WTC11 (cell line): ENCODE data around the gene STIMATE. TPM values are rescaled to one million over a fixed set of nuclear protein-coding genes. Genes with fewer than 3 reads are reported as not detected.

Source experiments
- ATAC-seq: fragments of 200-7000 bp; cut with Tn5 transposase; 2 replicates; pipeline ENCODE4 v1.10.0; 2021; ENCODE audit warnings: mild to moderate bottlenecking, moderate library complexity
- CTCF ChIA-PET: fragments of 300-600 bp; sonication (Branson Sonifier 250); formaldehyde crosslinking; loops from one replicate; lab custom pipeline; 2021; ENCODE audit warnings: antibody characterized with exemption; lab: Charles Lee
- POLR2A ChIA-PET: fragments of 350-600 bp; sonication (Branson Sonifier 250); formaldehyde crosslinking; loops from one replicate; lab custom pipeline; 2021; ENCODE audit warnings: antibody characterized with exemption; lab: Charles Lee
- DNase-seq: peaks from one replicate; pipeline ENCODE4 v3.0.0; 2021; ENCODE audit warnings: low spot score
- H3K27ac Mint-ChIP-seq: 2 replicates; pipeline ENCODE4 v1.8.0; 2021; ENCODE audit warnings: mixed read lengths
- H3K27me3 Mint-ChIP-seq: 2 replicates; pipeline ENCODE4 v1.8.0; 2021; ENCODE audit warnings: low read depth, mild to moderate bottlenecking, moderate library complexity, mixed read lengths
- H3K36me3 Mint-ChIP-seq: 2 replicates; pipeline ENCODE4 v1.8.0; 2021; ENCODE audit warnings: mixed read lengths
- H3K4me1 Mint-ChIP-seq: 2 replicates; pipeline ENCODE4 v1.8.0; 2022; ENCODE audit warnings: mixed read lengths
- H3K4me3 Mint-ChIP-seq: 2 replicates; pipeline ENCODE4 v1.8.0; 2021; ENCODE audit warnings: mild to moderate bottlenecking, moderate library complexity, mixed read lengths
- H3K9me3 Mint-ChIP-seq: 2 replicates; pipeline ENCODE4 v1.8.0; 2021; ENCODE audit warnings: mixed read lengths
- ARID4B ChIP-seq: sonication (generic); formaldehyde crosslinking; IDR thresholded peaks from 2 replicates; pipeline ENCODE4 v1.8.0; 2023; ENCODE audit warnings: missing genetic modification reagents, mild to moderate bottlenecking, borderline replicate concordance
- CTCF ChIP-seq: fragments of 200-600 bp; IDR thresholded peaks from 2 replicates; pipeline ENCODE4 v1.8.0; 2022; ENCODE audit warnings: antibody characterized with exemption
- ESRRA ChIP-seq: sonication (generic); formaldehyde crosslinking; IDR thresholded peaks from 2 replicates; pipeline ENCODE4 v1.8.1; 2022; ENCODE audit warnings: mild to moderate bottlenecking, missing genetic modification reagents, borderline replicate concordance
- FOXJ3 ChIP-seq: sonication (generic); formaldehyde crosslinking; IDR thresholded peaks from 2 replicates; pipeline ENCODE4 v1.9.0; 2021; ENCODE audit warnings: missing genetic modification reagents, mild to moderate bottlenecking, borderline replicate concordance
- FOXP1 ChIP-seq: sonication (generic); formaldehyde crosslinking; IDR thresholded peaks from 2 replicates; pipeline ENCODE4 v1.8.0; 2022; ENCODE audit warnings: missing genetic modification reagents, mild to moderate bottlenecking, moderate library complexity, borderline replicate concordance
- HMGA2 ChIP-seq: fragments of 250-450 bp; sonication (Bioruptor Pico); IDR thresholded peaks from 2 replicates; pipeline ENCODE4 v1.4.0; 2021; ENCODE audit warnings: mild to moderate bottlenecking, moderate library complexity
- MAX ChIP-seq: sonication (generic); formaldehyde crosslinking; IDR thresholded peaks from 2 replicates; pipeline ENCODE4 v1.8.0; 2022; ENCODE audit warnings: mild to moderate bottlenecking, missing genetic modification reagents
- MYBL2 ChIP-seq: sonication (generic); formaldehyde crosslinking; IDR thresholded peaks from 2 replicates; pipeline ENCODE4 v1.8.1; 2023; ENCODE audit warnings: mild to moderate bottlenecking, moderate library complexity, missing genetic modification reagents
- PRDM15 ChIP-seq: sonication (generic); formaldehyde crosslinking; IDR thresholded peaks from 2 replicates; pipeline ENCODE4 v1.8.0; 2022; ENCODE audit warnings: missing genetic modification reagents
- SOX15 ChIP-seq: fragments of 250-450 bp; sonication (Bioruptor Pico); IDR thresholded peaks from 2 replicates; pipeline ENCODE4 v1.9.0; 2021; ENCODE audit warnings: mild to moderate bottlenecking
- ZBTB43 ChIP-seq: sonication (generic); formaldehyde crosslinking; IDR thresholded peaks from 2 replicates; pipeline ENCODE4 v1.8.1; 2023; ENCODE audit warnings: mild to moderate bottlenecking, missing genetic modification reagents
- ZMAT4 ChIP-seq: fragments of 250-450 bp; sonication (Bioruptor Pico); IDR thresholded peaks from 2 replicates; pipeline ENCODE4 v1.9.0; 2021; ENCODE audit warnings: mild to moderate bottlenecking
- ZNF232 ChIP-seq: sonication (generic); formaldehyde crosslinking; IDR thresholded peaks from 2 replicates; pipeline ENCODE4 v1.8.0; 2022; ENCODE audit warnings: mild to moderate bottlenecking, missing genetic modification reagents
- ZSCAN18 ChIP-seq: fragments of 250-450 bp; sonication (Bioruptor Pico); IDR thresholded peaks from 2 replicates; pipeline ENCODE4 v2.1.2; 2022; ENCODE audit warnings: mild to moderate bottlenecking, moderate library complexity
- total RNA-seq: library from RNA; stranded (reverse); gene quantifications from 3 replicates; pipeline ENCODE4 v1.2.3, GENCODE V29; 2021
- TF ChIP-seq, protein P1 (sequence below): sonication (generic); formaldehyde crosslinking; IDR thresholded peaks from 2 replicates; pipeline ENCODE4 v1.8.1; 2023; ENCODE audit warnings: mild to moderate bottlenecking, missing genetic modification reagents, moderate library complexity
- TF ChIP-seq, protein P2 (sequence below): sonication (generic); formaldehyde crosslinking; IDR thresholded peaks from 2 replicates; pipeline ENCODE4 v1.8.1; 2023; ENCODE audit warnings: mild to moderate bottlenecking, moderate library complexity, missing genetic modification reagents
- TF ChIP-seq, protein P3 (sequence below): sonication (generic); formaldehyde crosslinking; IDR thresholded peaks from 2 replicates; pipeline ENCODE4 v1.8.0; 2023; ENCODE audit warnings: missing genetic modification reagents

STIMATE gene
- total RNA-seq, 1 experiment from 2014 or later: 35.5 TPM

- no peak for TF ChIP-seq ARID4B (CRISPR knock-in tag)
- no peak for TF ChIP-seq ZSCAN18 (CRISPR knock-in tag)
- TF ChIP-seq, protein P1, sequence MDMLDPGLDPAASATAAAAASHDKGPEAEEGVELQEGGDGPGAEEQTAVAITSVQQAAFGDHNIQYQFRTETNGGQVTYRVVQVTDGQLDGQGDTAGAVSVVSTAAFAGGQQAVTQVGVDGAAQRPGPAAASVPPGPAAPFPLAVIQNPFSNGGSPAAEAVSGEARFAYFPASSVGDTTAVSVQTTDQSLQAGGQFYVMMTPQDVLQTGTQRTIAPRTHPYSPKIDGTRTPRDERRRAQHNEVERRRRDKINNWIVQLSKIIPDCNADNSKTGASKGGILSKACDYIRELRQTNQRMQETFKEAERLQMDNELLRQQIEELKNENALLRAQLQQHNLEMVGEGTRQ: no peak
- TF ChIP-seq, protein P2, sequence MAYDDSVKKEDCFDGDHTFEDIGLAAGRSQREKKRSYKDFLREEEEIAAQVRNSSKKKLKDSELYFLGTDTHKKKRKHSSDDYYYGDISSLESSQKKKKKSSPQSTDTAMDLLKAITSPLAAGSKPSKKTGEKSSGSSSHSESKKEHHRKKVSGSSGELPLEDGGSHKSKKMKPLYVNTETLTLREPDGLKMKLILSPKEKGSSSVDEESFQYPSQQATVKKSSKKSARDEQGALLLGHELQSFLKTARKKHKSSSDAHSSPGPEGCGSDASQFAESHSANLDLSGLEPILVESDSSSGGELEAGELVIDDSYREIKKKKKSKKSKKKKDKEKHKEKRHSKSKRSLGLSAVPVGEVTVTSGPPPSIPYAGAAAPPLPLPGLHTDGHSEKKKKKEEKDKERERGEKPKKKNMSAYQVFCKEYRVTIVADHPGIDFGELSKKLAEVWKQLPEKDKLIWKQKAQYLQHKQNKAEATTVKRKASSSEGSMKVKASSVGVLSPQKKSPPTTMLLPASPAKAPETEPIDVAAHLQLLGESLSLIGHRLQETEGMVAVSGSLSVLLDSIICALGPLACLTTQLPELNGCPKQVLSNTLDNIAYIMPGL (CRISPR knock-in tag): no peak
- TF ChIP-seq, protein P3, sequence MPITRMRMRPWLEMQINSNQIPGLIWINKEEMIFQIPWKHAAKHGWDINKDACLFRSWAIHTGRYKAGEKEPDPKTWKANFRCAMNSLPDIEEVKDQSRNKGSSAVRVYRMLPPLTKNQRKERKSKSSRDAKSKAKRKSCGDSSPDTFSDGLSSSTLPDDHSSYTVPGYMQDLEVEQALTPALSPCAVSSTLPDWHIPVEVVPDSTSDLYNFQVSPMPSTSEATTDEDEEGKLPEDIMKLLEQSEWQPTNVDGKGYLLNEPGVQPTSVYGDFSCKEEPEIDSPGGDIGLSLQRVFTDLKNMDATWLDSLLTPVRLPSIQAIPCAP (CRISPR knock-in tag): no peak
- no peak for TF ChIP-seq SOX15 (CRISPR knock-in tag)
- no peak for TF ChIP-seq FOXJ3 (CRISPR knock-in tag)
- TF ChIP-seq MYBL2: no peak
- TF ChIP-seq FOXP1 (CRISPR knock-in tag): no peak
- no peak for TF ChIP-seq PRDM15 (CRISPR knock-in tag)
- TF ChIP-seq ZNF232 (CRISPR knock-in tag): no peak
These were observed 64.1 kb downstream of the STIMATE start (continued) for GRCh38 chr3:52833202-52833601.

- Mint-ChIP-seq H3K27ac (no peak overlapping the region), H3K4me1 (peaks cover 5% of the 10 kb centered on the region; the same call in 1 of the 2 replicates), H3K27me3 (no peaks in the 10 kb centered on the region), H3K9me3 (no peaks in the 10 kb centered on the region), H3K36me3 (no peaks in the 10 kb centered on the region), H3K4me3 (no peak overlapping the region)
- DNase-seq: no peak
- ATAC-seq: no peak
- ChIA-PET POLR2A (interaction anchor here (1.0 kb wide), 1 partner anchor 12 kb away, joined by 4 read pairs; no protein-coding TSS in a partner anchor), CTCF (interaction anchor here (1.7 to 4.4 kb wide), 3 partner anchors 11 to 39 kb away, joined by 4 to 23 read pairs (median 5); no protein-coding TSS in a partner anchor)
- no peak for TF ChIP-seq HMGA2 (CRISPR knock-in tag)
- no peak for TF ChIP-seq ZMAT4 (CRISPR knock-in tag)
- TF ChIP-seq CTCF: no peak
- TF ChIP-seq ESRRA (CRISPR knock-in tag): no peak
- no peak for TF ChIP-seq MAX
- TF ChIP-seq ZBTB43 (CRISPR knock-in tag): no peak
These were observed 65.6 kb downstream of the STIMATE start for GRCh38 chr3:52831500-52832301.
